KBM-7 (cell line): ENCODE data around the gene HSPA14.
A peak's percentile ranks its signal among the peaks of the same experiment; 100 is the strongest.
"Not testable (repeated sequence)": the region's sequence is repeated elsewhere in the genome, so short reads cannot be mapped to it uniquely, and the experiment has no call there.

ENCODE experiments used
- DNase-seq: peaks from one replicate; pipeline ENCODE4 v3.0.0-alpha.2; 2015
- in situ Hi-C: fragments of 300-500 bp; cut with MboI; formaldehyde crosslinking; loops from 2 replicates; pipeline ENCODE4 v1.14.3; 2020; ENCODE audit warnings: low sequenced_read_pairs, low pct_unique_long_range_greater_than_20kb, mixed read lengths

Gene HSPA14

GRCh38 chr10:14878266-14879123 lies 40.4 kb downstream of the HSPA14 start, which contains the start of gene SUV39H2:
TSS of gene SUV39H2 (plus strand) at chr10:14878866. CDS start at chr10:14878889, 23 bp downstream.
- DNase-seq, result peak; percentile 97
- in situ Hi-C loops, result no loop called here

GRCh38 chr10:14879124-14879927 lies 41.2 kb downstream of the HSPA14 start:
- in situ Hi-C loops, result no loop called here

GRCh38 chr10:14879928-14880193 lies 41.8 kb downstream of the HSPA14 start:
- in situ Hi-C loops, result no loop called here
- peak; percentile 36 for DNase-seq

More at GRCh38 chr10:14879124-14879927, 41.2 kb downstream of the HSPA14 start:
- peak; percentile 28 for DNase-seq

- in situ Hi-C loops, result no loop called here
- no peak for DNase-seq
Measured at GRCh38 chr10:14880229-14880628, 42.1 kb downstream of the HSPA14 start.

GRCh38 chr10:14884082-14884481 lies 46.0 kb downstream of the HSPA14 start:
- in situ Hi-C loops, result no loop called here
- peak; percentile 28 for DNase-seq

GRCh38 chr10:14889318-14889717 lies 51.2 kb downstream of the HSPA14 start:
- in situ Hi-C loops, result no loop called here
- peak; percentile 36 for DNase-seq

GRCh38 chr10:14891151-14891550 lies 53.0 kb downstream of the HSPA14 start:
- peak; percentile 21 for DNase-seq
- in situ Hi-C loops, result no loop called here

GRCh38 chr10:14904316-14904732 lies 66.2 kb downstream of the HSPA14 start:
- peak; percentile 63 for DNase-seq

GRCh38 chr10:14904864-14905263 lies 66.8 kb downstream of the HSPA14 start:
- in situ Hi-C loops, result no loop called here

More at GRCh38 chr10:14904316-14904732, 66.2 kb downstream of the HSPA14 start:
- in situ Hi-C loops, result no loop called here

GRCh38 chr10:14905890-14906289 lies 67.8 kb downstream of the HSPA14 start:
- in situ Hi-C loops, result no loop called here
- no peak for DNase-seq

More at GRCh38 chr10:14904864-14905263, 66.8 kb downstream of the HSPA14 start:
- DNase-seq, result no peak

- no peak for DNase-seq
- in situ Hi-C loops, result no loop called here
Measured at GRCh38 chr10:14906765-14907164, 68.7 kb downstream of the HSPA14 start.

GRCh38 chr10:14907591-14907990 lies 69.5 kb downstream of the HSPA14 start:
- DNase-seq, in situ Hi-C loops: not testable (repeated sequence)

- no peak for DNase-seq
- in situ Hi-C loops, result no loop called here
Measured at GRCh38 chr10:14909101-14909500, 71.0 kb downstream of the HSPA14 start.

- in situ Hi-C loops, result no loop called here
- no peak for DNase-seq
Measured at GRCh38 chr10:14910953-14911352, 72.8 kb downstream of the HSPA14 start.

- in situ Hi-C loops, result no loop called here
- no peak for DNase-seq
Measured at GRCh38 chr10:14911801-14912200, 73.7 kb downstream of the HSPA14 start.

GRCh38 chr10:14916600-14916999 lies 78.5 kb downstream of the HSPA14 start:
- no peak for DNase-seq
- in situ Hi-C loops, result no loop called here

- in situ Hi-C loops, result no loop called here
- DNase-seq, result no peak
Measured at GRCh38 chr10:14917827-14918226, 79.7 kb downstream of the HSPA14 start.

GRCh38 chr10:14918964-14919363 lies 80.9 kb downstream of the HSPA14 start:
- no peak for DNase-seq
- in situ Hi-C loops, result no loop called here
